GM12874 (cell line): ENCODE measurements around the gene TRPC4AP.

Experiments used
- TF ChIP-seq, protein P1 (sequence below): IDR thresholded peaks from 2 replicates; pipeline ENCODE4 v1.5.1; 2011; ENCODE audit warnings: low read depth, mild to moderate bottlenecking, control low read depth, low read length, moderate library complexity; ENCODE audit not compliant: insufficient read depth

Gene TRPC4AP

DNA sequence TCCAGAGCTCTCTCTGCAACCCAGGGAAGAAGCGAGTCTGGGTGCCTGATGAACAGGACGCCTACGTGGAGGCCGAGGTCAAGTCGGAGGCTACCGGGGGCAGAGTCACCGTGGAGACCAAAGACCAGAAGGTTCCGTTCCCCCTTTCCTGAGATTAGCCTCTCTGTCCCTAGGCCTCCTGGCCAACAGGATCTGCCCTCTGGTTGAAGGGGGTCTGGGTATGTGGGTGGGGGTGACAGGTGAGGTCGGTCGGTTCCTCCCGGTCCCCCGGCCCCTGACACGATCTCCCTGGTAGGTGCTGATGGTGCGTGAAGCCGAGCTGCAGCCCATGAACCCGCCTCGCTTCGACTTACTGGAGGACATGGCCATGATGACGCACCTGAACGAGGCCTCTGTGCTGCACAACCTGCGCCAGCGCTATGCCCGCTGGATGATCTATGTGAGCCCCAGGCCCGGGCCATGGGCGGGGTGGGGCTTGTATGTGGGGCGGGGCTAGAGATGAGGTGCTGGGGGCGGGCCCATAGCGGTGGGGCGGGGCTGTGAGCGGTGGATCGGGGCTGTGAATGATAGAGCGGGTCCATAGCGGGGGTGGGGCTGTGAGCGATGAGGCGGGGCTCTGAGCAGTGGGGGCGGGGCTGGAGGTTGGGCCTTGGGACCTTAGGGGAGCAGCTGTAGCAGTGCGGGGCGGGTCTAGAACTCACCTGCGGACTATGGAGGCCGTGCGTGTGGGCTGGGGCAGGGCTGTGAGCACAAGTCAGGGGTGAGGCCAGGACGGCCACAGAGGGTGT lies 113.0 kb downstream of the TRPC4AP start:
- TF ChIP-seq, protein P1, sequence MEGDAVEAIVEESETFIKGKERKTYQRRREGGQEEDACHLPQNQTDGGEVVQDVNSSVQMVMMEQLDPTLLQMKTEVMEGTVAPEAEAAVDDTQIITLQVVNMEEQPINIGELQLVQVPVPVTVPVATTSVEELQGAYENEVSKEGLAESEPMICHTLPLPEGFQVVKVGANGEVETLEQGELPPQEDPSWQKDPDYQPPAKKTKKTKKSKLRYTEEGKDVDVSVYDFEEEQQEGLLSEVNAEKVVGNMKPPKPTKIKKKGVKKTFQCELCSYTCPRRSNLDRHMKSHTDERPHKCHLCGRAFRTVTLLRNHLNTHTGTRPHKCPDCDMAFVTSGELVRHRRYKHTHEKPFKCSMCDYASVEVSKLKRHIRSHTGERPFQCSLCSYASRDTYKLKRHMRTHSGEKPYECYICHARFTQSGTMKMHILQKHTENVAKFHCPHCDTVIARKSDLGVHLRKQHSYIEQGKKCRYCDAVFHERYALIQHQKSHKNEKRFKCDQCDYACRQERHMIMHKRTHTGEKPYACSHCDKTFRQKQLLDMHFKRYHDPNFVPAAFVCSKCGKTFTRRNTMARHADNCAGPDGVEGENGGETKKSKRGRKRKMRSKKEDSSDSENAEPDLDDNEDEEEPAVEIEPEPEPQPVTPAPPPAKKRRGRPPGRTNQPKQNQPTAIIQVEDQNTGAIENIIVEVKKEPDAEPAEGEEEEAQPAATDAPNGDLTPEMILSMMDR: no peak

DNA sequence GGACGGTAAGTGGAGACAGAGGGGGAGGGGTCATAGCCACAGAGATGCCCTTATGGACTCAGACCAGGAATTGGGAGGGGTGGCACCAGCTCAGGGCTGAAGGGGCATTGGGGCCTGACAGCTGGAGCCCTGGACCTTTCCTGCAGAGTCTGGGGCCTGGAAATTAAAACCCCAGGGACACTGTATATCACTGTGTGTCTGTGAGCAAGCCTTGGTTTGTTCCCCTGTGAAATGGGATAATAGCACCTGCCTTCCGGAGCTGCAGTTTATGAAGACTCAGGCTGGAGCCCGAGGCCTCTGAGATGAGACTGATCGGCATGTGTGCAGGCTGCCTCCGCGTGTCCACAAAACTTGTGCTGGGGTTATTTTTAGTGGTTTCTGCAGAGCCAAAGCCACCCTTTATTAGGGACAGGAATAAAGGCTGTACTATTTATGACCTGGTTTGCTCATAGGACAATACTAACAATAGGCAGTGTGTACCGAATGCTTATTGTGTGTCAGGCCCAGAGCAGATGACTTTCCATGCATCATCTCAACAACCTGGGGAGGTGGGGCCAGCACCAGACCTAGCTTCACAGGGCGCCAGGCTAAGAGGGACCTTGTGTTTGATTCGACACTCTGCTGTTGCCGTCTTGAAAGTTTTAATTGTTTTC lies 114.4 kb downstream of the TRPC4AP start:
- TF ChIP-seq, protein P1: no peak

DNA sequence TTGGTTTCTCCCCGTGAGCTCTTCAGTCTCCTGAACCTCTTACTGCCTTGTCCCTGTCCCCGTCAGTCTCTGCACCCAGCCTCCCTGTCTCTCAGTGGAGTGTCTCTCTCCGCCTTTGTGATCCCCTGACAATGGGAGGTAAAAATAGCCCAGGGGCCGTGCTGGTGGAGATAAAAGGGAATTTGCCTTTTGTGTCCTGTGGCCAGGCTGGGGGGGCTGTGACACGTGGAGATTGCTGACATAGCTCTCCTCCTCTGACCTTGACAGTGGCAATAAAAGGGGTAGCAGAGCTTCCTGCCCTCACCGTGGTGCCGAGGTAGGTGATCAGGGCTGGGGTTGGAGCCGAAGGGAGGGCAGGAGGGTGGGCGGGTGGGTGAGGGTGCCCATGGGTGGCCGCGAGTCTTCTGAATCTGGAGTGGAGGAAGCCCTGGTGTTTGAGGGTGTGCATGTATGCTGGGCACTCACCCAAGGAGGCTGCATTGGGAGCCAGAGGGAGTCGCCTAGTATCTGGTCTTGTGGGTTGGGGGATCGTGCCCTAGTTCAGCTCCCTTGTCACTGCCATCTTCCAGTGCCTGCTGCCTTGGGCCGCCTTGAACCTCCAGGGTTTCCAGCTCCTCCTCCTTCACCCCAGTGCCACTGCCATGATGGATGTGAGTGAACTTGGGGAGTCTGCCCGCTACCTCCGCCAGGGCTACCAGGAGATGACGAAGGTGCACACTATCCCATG lies 115.1 kb downstream of the TRPC4AP start:
- TF ChIP-seq, protein P1: no peak

DNA sequence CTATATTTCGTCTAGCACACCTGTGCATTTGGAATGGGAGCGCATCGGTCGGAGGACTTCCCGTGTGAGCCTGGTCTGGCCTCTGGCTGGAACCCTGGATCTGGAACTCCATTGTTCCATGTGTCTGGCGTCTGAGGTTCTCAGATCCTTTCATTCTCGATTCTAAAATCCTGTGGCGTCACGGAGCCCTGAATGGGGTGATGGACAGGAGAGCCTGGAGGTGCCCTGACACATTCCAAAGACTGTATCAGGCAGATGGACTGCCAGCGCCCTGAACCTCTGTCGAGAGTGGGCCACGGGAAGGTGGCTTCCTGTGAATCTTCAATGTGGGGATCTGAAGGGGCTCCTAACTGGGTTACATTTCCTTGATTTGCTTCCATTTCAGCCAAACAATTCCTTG lies 116.3 kb downstream of the TRPC4AP start:
- TF ChIP-seq, protein P1: no peak

DNA sequence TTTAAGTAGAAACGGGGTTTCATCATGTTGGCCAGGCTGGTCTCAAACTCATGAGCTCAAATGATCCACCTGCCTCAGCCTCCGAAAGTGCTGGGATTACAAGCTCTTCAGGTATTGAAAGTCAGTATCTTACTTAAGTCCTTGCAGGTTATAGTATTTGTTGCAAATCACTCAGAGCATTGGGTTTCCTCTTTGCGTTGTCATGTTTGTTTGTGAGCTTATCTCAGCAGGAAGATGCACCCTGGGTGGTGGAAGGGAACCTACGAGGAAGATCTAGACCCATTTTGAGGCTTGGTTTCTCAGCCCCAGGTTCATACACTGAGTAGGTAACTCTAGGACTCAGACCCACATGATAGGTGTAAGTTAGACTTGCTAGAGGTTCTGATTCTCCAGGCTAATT lies 118.4 kb downstream of the TRPC4AP start:
- TF ChIP-seq, protein P1: no peak

DNA sequence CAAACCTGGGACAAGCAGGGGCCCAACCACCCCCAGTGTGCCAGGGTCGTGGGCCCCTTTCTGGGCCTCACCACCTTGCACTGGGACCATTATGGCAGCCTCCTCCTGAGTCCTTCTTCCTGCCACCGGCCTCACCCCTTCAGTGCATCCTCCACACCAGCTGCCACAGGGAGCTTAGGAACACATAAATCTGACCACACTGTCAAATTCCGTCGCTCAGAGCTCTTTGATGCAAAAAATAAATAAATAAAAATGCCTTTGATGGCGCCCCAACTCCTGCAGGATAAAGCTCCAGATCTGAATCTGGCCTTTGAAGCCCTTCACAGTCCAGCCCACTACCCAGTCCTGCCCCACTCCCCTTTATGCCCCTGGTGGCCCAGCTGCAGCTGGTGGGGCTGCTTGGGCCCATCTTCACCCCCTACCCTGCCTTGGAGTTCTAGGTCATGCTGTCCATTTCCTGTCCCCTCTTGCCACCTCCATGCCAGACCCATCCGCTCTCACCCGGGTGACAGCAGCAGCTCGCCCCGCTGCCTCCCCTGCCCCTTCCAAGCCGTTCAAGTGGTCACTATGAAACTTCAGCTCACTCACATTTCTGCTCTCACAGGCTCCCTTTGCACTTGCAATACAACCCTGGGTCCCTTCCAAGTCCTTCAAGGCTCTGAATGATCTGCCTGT lies 120.9 kb downstream of the TRPC4AP start:
- TF ChIP-seq, protein P1: no peak

DNA sequence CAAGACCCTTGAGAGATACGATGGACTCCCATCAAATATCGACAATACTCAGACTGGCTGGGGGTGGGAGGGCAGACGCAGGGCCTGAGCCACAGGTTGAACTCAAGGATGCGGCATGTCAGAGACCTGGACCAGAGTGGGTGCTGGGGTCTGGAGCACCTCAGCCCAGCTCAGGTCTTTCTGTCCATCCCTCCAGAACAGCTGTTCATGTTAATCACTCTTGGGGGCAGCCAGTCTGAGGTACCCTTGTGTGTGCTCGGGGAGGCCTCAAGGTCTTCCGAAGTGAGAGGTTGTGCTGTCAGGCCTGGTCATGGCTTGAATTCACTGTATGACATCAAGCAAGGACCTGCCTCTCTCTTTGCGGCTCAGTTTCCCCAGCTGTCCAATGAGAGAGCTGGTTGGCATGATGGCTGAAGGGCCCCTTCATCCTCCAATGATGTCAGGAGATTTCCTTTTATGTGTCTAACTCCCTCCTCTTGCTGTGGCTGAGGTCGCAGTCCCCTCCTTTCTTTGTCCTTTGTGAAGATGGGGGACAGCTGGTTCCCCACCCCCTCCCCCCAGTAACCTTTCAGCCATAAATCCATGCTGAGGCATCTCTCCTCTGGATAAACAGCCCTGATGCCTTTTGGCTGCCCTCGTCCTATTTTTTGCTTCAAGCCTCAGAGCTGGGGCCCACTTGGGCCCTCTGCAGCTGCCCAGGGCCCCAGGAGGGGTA lies 121.6 kb downstream of the TRPC4AP start:
- TF ChIP-seq, protein P1: no peak
